DOHH2 (cell line): ENCODE measurements around the gene PRG2.

Experiments used
- CTCF ChIP-seq: fragments of 200-600 bp; sonication (generic); IDR thresholded peaks from one replicate; pipeline ENCODE4 v1.5.1; 2014; ENCODE audit warnings: antibody characterized with exemption, mild to moderate bottlenecking, low read depth, low read length; ENCODE audit not compliant: poor library complexity, severe bottlenecking
- EZH2phosphoT487 ChIP-seq: fragments of 200-600 bp; sonication (generic); IDR thresholded peaks from 2 replicates; pipeline ENCODE4 v1.6.1; 2017; ENCODE audit warnings: borderline replicate concordance, mild to moderate bottlenecking, antibody characterized with exemption, low read length, moderate library complexity, mixed read lengths

DNA sequence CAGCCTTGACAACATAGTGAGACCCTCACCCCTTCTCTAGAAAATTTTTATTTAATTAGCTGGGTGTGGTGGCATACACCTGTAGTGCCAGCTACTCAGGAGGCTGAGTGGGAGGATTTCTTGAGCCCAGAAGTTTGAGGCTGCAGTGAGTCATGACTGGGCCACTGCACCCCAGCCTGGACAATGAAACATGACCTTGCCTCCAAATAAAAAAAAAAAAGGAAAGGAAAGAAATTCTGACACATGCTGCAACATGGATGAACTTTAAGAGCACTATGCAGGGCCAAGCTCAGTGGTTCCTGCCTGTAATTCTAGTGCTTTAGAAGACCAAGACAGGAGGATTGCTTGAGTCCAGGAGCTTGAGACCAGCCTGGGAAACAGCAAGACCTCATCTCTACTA lies 27.7 kb upstream of the PRG2 start:
- TF ChIP-seq CTCF (no peak), EZH2phosphoT487 (no peak)
